ENCODE results near the gene DMKN. TPM values are rescaled to one million over a fixed set of nuclear protein-coding genes. Genes with fewer than 3 reads are reported as not detected.
"Not testable (repeated sequence)": the region's sequence is repeated elsewhere in the genome, so short reads cannot be mapped to it uniquely, and the experiment has no call there.

DMKN gene
- total and polyA plus RNA-seq, 3 donors from 2014 or later: 5.8 to 24.0 (median 7.9) TPM

GRCh38 chr19:35466259-35466658 lies 47.2 kb downstream of the DMKN start:
- intact Hi-C loops (cut with DNase I; ENCODE audit: low total_unique reads): no loop called here

GRCh38 chr19:35462956-35463355 lies 50.5 kb downstream of the DMKN start:
- 86% methylated on average over 7 of the region's 7 CpGs for WGBS, 2 donors

More at GRCh38 chr19:35466259-35466658, 47.2 kb downstream of the DMKN start:
- Histone ChIP-seq H3K9me3 (no peaks in the 10 kb centered on the region), H3K27me3 (no peaks in the 10 kb centered on the region), H3K36me3 (ENCODE audit: low read depth, missing control alignments) (no peaks in the 10 kb centered on the region), H3K27ac (no peak overlapping the region), H3K4me1 (no peaks in the 10 kb centered on the region), H3K4me3 (no peak overlapping the region)
- WGBS, 2 donors: 75 to 95% methylated on average over 1 of the region's 1 CpG
- no peak for DNase-seq
- no peak for TF ChIP-seq POLR2A (IDR thresholded peaks at IDR 0.05)
- TF ChIP-seq CTCF (IDR thresholded peaks at IDR 0.05): no peak

GRCh38 chr19:35462476-35462953 lies 50.9 kb downstream of the DMKN start:
- H3K4me1 ChIP-seq: peaks cover 3% of the 10 kb centered on the region
- H3K36me3 ChIP-seq (ENCODE audit: low read depth, missing control alignments): no peaks in the 10 kb centered on the region
- 61 to 64% methylated on average over 6 of the region's 6 CpGs for WGBS, 2 donors
- no peaks in the 10 kb centered on the region for H3K9me3 ChIP-seq
- no peak for TF ChIP-seq CTCF (IDR thresholded peaks at IDR 0.05)
- TF ChIP-seq POLR2A (IDR thresholded peaks at IDR 0.05): no peak
- intact Hi-C loops (cut with DNase I; ENCODE audit: low total_unique reads): no loop called here
- no peaks in the 10 kb centered on the region for H3K27me3 ChIP-seq
- H3K27ac ChIP-seq: no peak overlapping the region
- DNase-seq: no peak
- no peak overlapping the region for H3K4me3 ChIP-seq

More at GRCh38 chr19:35462956-35463355, 50.5 kb downstream of the DMKN start:
- intact Hi-C loops (cut with DNase I; ENCODE audit: low total_unique reads); H3K27me3 ChIP-seq; H3K9me3 ChIP-seq; DNase-seq; H3K4me1 ChIP-seq; H3K36me3 ChIP-seq (ENCODE audit: low read depth, missing control alignments); H3K27ac ChIP-seq; H3K4me3 ChIP-seq: not testable (repeated sequence)

- H3K36me3 ChIP-seq (ENCODE audit: low read depth, missing control alignments); H3K4me3 ChIP-seq; intact Hi-C loops (cut with DNase I; ENCODE audit: low total_unique reads); H3K4me1 ChIP-seq; H3K27me3 ChIP-seq; H3K27ac ChIP-seq; H3K9me3 ChIP-seq; DNase-seq: not testable (repeated sequence)
These were observed 51.7 kb downstream of the DMKN start for GRCh38 chr19:35461788-35462187.

- Histone ChIP-seq H3K36me3 (ENCODE audit: low read depth, missing control alignments) (no peaks in the 10 kb centered on the region), H3K4me3 (no peak overlapping the region), H3K27ac (no peak overlapping the region), H3K27me3 (no peaks in the 10 kb centered on the region), H3K9me3 (no peaks in the 10 kb centered on the region), H3K4me1 (peaks cover 3% of the 10 kb centered on the region)
- no peak for DNase-seq
- 67 to 71% methylated on average over 9 of the region's 9 CpGs for WGBS, 2 donors
- TF ChIP-seq CTCF (IDR thresholded peaks at IDR 0.05) (no peak), POLR2A (IDR thresholded peaks at IDR 0.05) (no peak)
- intact Hi-C loops (cut with DNase I; ENCODE audit: low total_unique reads): no loop called here
These were observed 52.4 kb downstream of the DMKN start for GRCh38 chr19:35461060-35461459.

- Histone ChIP-seq H3K27ac (no peak overlapping the region), H3K36me3 (ENCODE audit: low read depth, missing control alignments) (no peaks in the 10 kb centered on the region), H3K9me3 (no peaks in the 10 kb centered on the region), H3K4me3 (no peak overlapping the region), H3K4me1 (peaks cover 3% of the 10 kb centered on the region), H3K27me3 (no peaks in the 10 kb centered on the region)
- intact Hi-C loops (cut with DNase I; ENCODE audit: low total_unique reads): no loop called here
- 90 to 91% methylated on average over 10 of the region's 10 CpGs for WGBS, 2 donors
- TF ChIP-seq CTCF (IDR thresholded peaks at IDR 0.05) (no peak), POLR2A (IDR thresholded peaks at IDR 0.05) (no peak)
- no peak for DNase-seq
These were observed 52.8 kb downstream of the DMKN start for GRCh38 chr19:35460608-35461007.

Data from testis (tissue), 3 donors.